GM18499 (cell line): ENCODE results near the gene CEP78.
"Not testable (repeated sequence)": the region's sequence is repeated elsewhere in the genome, so short reads cannot be mapped to it uniquely, and the experiment has no call there.

Source experiments
- ATAC-seq: cut with Tn5 transposase; IDR thresholded peaks from one replicate; pipeline ENCODE4 v1.9.1; 2021; ENCODE audit warnings: moderate number of reproducible peaks; ENCODE audit not compliant: insufficient read depth, unreplicated experiment

CEP78 gene

DNA sequence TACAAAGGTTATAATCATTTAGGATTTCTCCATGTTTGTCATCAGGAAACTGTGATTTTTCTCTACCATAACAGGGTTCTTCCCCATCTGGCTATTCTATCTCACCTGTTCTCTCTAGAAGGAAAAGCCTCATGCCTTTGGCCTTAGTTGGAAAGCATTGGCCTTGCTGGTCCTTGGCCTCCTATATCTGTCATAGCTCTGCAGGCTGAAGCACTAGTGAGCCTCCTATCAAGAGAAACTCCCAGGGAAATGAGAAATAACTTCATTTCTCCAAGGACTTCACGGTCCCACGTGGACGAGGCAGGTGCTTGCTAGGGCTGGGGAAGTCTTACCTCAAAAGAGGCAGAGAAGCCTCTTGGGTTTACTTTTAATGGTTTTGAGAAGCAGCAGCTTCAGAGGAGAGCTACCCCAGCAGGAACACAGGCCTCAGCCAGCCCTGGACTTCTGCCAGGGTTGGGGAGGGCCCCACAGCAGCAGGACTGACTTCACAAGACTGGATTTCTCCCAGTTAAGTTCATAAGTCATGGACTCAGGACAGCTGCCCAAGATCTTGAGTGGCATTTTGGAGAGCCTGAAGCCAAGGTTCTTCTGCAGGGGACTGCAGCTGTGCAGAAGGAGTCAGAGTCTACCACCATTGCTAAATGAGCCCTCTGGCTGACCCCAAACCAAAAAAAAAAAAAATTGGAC lies 45.2 kb downstream of the CEP78 start:
- no peak for ATAC-seq

DNA sequence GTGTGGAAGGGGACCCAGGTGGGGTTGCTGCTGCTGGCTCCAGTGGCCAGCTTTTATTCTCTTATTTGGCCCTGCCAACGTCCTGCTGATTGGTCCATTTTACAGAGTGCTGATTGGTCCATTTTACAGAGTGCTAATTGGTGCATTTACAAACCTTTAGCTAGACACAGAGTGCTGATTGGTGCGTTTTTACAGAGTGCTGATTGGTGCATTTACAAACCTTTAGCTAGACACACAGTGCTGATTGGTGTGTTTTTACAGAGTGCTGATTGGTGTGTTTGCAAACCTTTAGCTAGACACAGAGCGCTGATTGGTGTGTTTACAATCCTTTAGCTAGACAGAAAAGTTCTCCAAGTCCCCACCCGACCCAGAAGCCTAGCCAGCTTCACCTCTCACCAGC lies 48.3 kb downstream of the CEP78 start:
- ATAC-seq = not testable (repeated sequence)

GRCh38 chr9:78286125-78286524 lies 50.2 kb downstream of the CEP78 start:
- ATAC-seq = no peak

DNA sequence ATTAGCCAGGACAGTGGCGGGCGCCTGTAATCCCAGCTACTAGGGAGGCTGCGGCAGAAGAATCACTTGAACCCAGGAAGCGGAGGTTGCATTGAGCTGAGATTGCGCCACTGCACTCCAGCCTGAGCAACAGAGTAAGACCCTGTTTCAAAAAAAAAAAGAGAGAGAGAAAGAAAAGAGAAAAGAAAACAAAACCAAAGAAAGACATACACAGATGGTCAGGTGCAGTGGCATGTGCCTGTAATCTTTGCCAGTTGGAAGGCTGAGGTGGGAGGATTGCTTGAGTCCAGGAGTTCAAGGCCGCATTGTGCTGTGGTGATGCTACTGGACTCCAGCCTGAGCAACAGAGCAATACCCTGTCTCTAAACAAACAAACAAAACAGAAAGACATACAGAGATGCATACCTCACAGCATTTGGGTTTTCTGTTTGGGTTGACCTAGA lies 51.1 kb downstream of the CEP78 start:
- no peak for ATAC-seq

DNA sequence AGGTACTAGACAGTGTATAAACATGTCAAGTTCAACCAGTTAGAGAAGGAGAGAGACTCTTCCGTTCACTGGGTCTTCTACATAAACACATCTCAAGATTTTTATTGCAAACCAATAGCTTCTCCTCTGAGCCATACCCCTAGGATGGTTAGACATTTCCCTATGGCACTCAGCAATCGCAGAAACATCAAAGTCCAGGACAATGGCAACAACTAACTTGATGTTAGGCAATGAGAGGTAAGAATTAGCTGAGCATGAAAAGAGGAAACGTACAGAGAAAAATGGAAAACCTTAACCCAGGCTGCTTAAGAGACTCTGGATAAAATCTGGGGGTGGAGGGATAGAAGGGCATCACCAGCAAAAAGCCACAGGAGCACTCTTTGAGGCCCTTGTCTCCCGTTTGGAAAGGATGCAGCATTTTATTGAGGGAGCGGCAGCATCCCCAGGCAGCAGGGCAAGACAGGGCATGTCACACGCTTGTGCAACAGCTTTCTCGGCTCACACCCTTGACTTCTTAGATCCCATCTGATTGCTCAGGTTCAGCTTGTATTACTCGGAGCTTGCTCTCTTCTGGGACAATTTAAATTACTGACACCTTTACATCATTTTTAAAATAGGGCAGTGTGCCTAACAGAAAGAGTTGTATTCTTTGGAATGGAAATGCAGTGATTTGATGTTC lies 52.5 kb downstream of the CEP78 start:
- no peak for ATAC-seq

- ATAC-seq = no peak
Observed at GRCh38 chr9:78289474-78289873, 53.6 kb downstream of the CEP78 start.

DNA sequence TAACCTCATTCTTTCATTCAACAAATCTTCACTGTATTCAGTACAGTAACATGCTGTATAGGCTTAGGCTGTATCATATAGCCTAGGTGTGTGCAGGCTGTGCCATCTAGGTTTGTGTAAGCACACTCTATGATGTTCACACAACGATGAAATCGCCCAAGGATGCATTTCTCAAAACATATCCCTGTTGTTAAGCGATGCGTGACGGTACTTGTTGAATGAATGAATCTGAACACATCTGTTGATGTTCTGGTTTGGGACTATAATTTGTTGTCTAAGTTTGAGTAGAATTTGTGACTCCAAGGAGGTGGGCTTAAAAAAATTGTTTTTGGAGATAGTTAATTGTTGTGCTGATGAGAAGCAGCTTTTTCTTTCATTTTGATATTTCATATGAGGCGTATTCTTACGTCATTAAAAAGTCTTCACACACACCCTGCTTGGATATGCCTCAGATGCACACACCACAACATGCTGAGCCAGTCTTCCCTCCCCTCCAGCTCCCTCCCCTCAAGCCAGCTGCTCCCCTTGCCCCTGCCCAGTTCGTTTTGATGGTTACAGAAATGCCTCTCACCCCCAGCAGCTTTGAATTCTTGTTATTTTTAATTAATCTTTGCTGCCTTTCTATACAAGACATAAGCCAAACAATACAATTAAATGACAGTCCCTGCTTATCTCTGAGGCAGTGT lies 55.5 kb downstream of the CEP78 start:
- ATAC-seq = no peak

GRCh38 chr9:78292026-78292425 lies 56.2 kb downstream of the CEP78 start:
- ATAC-seq = no peak

- ATAC-seq = no peak
Observed at GRCh38 chr9:78292716-78293497, 57.0 kb downstream of the CEP78 start.

- ATAC-seq = no peak
Observed at GRCh38 chr9:78294290-78295176, 58.7 kb downstream of the CEP78 start.

DNA sequence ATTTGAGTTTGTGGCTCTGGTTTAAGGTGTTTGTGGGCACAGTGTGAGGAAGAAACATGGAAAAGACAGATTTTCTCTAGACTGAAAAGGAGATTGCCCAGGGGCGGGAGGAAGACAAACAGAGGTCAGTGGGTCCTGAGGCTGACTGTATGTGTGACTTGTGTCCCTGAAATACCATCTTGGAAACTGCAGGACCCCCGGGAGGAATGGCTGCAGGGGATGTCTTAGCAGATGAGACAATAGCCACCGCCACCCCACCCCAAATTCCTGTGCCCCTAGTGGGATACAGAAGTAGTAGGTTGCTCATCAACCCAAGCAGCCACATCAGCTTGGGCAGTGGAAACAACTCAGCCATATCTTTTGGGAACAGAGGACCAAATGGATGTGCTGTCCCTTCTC lies 59.3 kb downstream of the CEP78 start:
- ATAC-seq = no peak

- no peak for ATAC-seq
Observed at GRCh38 chr9:78295731-78296130, 59.9 kb downstream of the CEP78 start.

GRCh38 chr9:78296201-78296892 lies 60.5 kb downstream of the CEP78 start:
- ATAC-seq = no peak

- peak; percentile 96 for ATAC-seq
Observed at GRCh38 chr9:78296893-78297671, 61.2 kb downstream of the CEP78 start, which contains the start of gene PSAT1. TSS of gene PSAT1 (plus strand) at chr9:78297125. CDS start at chr9:78297211, 86 bp downstream.

DNA sequence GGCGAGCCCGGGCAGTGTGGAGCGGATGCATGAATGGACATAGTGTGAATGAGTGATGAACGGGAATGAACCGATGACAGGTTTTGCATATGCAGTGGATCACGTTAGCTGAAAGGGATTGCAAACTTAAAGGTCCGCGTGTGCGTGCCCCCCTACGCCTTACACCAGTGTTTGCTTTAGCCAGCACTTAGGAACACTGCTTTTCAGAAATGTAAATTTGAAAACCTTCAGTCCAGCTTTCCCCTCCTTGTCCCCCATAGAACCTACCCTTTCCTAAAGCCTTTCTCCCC lies 61.7 kb downstream of the CEP78 start:
- ATAC-seq = peak; percentile 36

DNA sequence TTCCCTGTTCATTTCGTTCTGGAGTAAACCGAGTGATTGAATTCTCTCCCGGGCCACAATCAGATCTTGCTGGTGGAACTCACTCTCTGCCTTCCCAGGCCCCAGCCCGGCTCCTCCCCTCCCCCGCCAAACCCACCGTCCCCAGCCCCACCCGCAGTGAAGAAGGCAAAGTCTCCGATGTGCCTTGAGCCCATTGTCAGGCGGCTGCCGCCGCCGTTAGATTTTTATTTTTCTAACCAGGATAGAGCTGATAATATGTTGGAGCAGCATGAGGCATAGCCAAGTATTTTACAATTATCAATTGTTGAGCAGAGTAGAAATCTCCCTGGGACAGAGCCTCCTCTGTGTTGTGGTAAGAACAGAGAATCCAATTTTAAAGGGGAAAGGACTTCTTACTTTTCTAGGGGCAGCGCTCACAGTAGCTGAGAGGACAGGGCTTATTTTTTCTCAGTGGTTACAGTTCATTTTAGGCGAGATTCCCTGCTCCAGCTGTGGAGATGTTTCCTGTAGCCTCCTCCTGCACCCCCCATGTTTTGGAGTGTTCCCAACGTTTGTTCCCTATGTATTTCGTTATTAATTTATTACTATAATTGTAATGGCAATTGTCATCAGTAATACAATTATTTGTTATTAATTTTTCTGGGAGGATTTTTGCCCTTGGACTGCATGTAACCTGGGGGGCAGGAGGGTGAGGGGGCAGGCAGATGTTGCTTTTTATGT lies 62.3 kb downstream of the CEP78 start:
- ATAC-seq = no peak

DNA sequence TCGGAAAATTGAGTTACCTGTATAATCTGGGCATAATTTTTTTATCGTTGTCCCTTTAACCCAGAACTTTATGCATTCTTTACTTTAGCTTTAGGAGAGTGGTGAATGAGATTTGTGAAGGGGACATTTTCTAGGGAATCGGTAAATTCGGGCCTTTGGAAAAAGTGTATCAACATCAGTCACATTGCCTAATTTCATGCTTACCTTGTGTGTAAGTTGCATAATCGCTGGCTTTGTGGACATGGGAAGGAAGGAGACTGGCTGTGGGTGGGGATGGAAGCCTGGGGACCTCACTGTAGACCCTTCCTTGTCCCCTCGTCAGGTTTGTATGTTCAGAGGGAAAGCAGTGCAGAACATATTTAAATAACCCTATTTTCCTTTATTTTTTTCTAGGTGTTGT lies 64.3 kb downstream of the CEP78 start:
- no peak for ATAC-seq

- no peak for ATAC-seq
Observed at GRCh38 chr9:78301466-78301865, 65.6 kb downstream of the CEP78 start.
